Measurements from ENCODE around the gene RRAGC. TPM values are rescaled to one million over a fixed set of nuclear protein-coding genes. Genes with fewer than 3 reads are reported as not detected.

RRAGC gene
- total and polyA plus RNA-seq, 2 of the 13 experiments (the other 11 are each of a cell fraction or from before 2014, with no cell fraction given) = 7.6 to 8.0 TPM

DNA sequence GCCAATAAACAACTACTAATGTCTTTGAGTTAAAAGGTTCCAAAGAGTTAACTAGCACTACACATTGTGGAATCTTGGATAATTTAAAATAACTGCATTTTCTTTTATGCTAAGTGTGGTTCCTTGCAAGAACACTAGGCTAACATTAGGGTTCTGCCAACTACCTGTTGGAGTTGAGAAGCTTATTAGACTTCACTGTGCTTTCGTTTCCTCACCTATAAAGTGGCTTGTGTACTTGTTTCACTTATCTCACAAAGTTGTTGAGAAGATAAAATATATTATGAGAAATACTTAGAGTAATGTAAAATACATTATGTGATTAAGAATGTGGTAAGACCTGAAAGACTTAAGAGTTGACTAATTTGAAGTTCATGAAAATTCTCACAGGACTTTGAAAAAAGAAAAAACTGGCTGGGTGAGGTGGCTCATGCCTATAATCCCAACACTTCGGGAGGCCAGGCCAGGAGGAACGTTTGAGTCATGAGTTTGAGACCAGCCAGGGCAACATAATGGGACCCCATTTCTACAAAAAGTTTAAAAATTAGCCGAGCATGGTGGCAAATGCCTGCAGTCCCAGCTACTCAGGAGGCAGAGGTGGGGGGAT lies 5.6 kb upstream of the RRAGC start:
- H3K36me3 ChIP-seq (replicated peaks in 1 of 2; ENCODE audit: control insufficient read depth in 1 of 2, insufficient read depth in 2 of 2, low read length in 2 of 2) = no peaks in the 10 kb centered on the region; a peak in 1 of 5 replicates
- H4K20me1 ChIP-seq (ENCODE audit: insufficient read depth, low read length) = no peaks in the 10 kb centered on the region
- no peak overlapping the region for H3K4me2 ChIP-seq (ENCODE audit: low read depth, low read length)
- TF ChIP-seq KLF11 (CRISPR knock-in tag; IDR thresholded peaks at IDR 0.05) (no peak), TBP (CRISPR knock-in tag; IDR thresholded peaks at IDR 0.05) (no peak), SUZ12 (IDR thresholded peaks at IDR 0.05; ENCODE audit: low read depth, low read length) (no peak), NCOA5 (CRISPR knock-in tag; IDR thresholded peaks at IDR 0.05) (no peak), HNRNPL (IDR thresholded peaks at IDR 0.05; ENCODE audit: low read depth, low read length) (no peak)
- ChIA-PET POLR2A (no interaction called here), CTCF (ENCODE audit: low intra/inter-chr PET ratio, low total read pairs) (no interaction called here)
- H3K9ac ChIP-seq (ENCODE audit: insufficient read depth, low read depth, low read length) = no peak overlapping the region
- ATAC-seq (no peak), FAIRE-seq (no peak), DNase-seq (ENCODE audit: low spot score) (no peak)
- H3K27me3 ChIP-seq (ENCODE audit: control insufficient read depth in 1 of 2, insufficient read depth in 2 of 2, low read length in 2 of 2) = no peaks in the 10 kb centered on the region; a peak in 1 of 5 replicates
- no peak overlapping the region for H3K27ac ChIP-seq (ENCODE audit: extremely low read length, insufficient read depth, low read length)
- in situ Hi-C loops (cut with HindIII; ENCODE audit: extremely low pct_ligation_motif_present, low pct_unique_long_range_greater_than_20kb) = no loop called here
- no TSS peak for BruUV-seq (replicated peaks)
- H3K4me3 ChIP-seq (replicated peaks in 1 of 3; ENCODE audit: insufficient read depth in 1 of 3, low read depth in 2 of 3, low read length in 3 of 3) = no peak overlapping the region
- H3K9me3 ChIP-seq (ENCODE audit: low read length) = no peaks in the 10 kb centered on the region
- H2AFZ ChIP-seq (ENCODE audit: low read length) = no peak overlapping the region
- H3K79me2 ChIP-seq (ENCODE audit: insufficient read depth, low read length) = peaks cover 14% of the 10 kb centered on the region
- whole genome bisulfite sequencing (ENCODE audit: low lambda C conversion rate) = 88% methylated on average over 4 of the region's 4 CpGs
- peaks cover 39% of the 10 kb centered on the region for H3K4me1 ChIP-seq (ENCODE audit: insufficient read depth, low read length)
- intact Hi-C loops (cut with micrococcal nuclease; ENCODE audit: unreplicated experiment) = no loop called here

GRCh38 chr1:38860454-38860795 lies 853 bp upstream of the RRAGC start:
- H3K9ac ChIP-seq (ENCODE audit: insufficient read depth, low read depth, low read length) = peak overlapping the region; percentile 69
- 4% methylated on average over 6 of the region's 6 CpGs for WGBS (ENCODE audit: low lambda C conversion rate)
- peak overlapping the region; percentile 83 for H3K4me2 ChIP-seq (ENCODE audit: low read depth, low read length)
- peaks cover 59% of the 10 kb centered on the region for H3K4me1 ChIP-seq (ENCODE audit: insufficient read depth, low read length)
- H3K27ac ChIP-seq (ENCODE audit: extremely low read length, insufficient read depth, low read length) = peak overlapping the region; percentile 48
- ChIA-PET CTCF (ENCODE audit: low intra/inter-chr PET ratio, low total read pairs) (no interaction called here), POLR2A (interaction anchor here (1.0 kb wide), 1 partner anchor 11 kb away, joined by 3 read pairs; no protein-coding TSS in a partner anchor)
- H3K36me3 ChIP-seq (replicated peaks in 1 of 2; ENCODE audit: control insufficient read depth in 1 of 2, insufficient read depth in 2 of 2, low read length in 2 of 2) = peaks cover 2 to 6% of the 10 kb centered on the region in 2 experiments
- intact Hi-C loops (cut with micrococcal nuclease; ENCODE audit: unreplicated experiment) (loop anchor here (5.0 kb wide), 1 partner anchor 717 kb away; the partner anchor contains the start of gene PABPC4), in situ Hi-C loops (cut with HindIII; ENCODE audit: extremely low pct_ligation_motif_present, low pct_unique_long_range_greater_than_20kb) (no loop called here)
- H2AFZ ChIP-seq (ENCODE audit: low read length) = peak overlapping the region; percentile 52
- DNase-seq (ENCODE audit: low spot score) (peak; percentile 26), ATAC-seq (no peak), FAIRE-seq (no peak)
- no peaks in the 10 kb centered on the region; a peak in 1 of 5 replicates for H3K27me3 ChIP-seq (ENCODE audit: control insufficient read depth in 1 of 2, insufficient read depth in 2 of 2, low read length in 2 of 2)
- TSS peak; percentile 70 for BruUV-seq (replicated peaks)
- H3K4me3 ChIP-seq (replicated peaks in 1 of 3; ENCODE audit: insufficient read depth in 1 of 3, low read depth in 2 of 3, low read length in 3 of 3) = peak overlapping the region; percentile 62 to 97 (median 77)
- H4K20me1 ChIP-seq (ENCODE audit: insufficient read depth, low read length) = no peaks in the 10 kb centered on the region
- peaks cover 45% of the 10 kb centered on the region for H3K79me2 ChIP-seq (ENCODE audit: insufficient read depth, low read length)
- H3K9me3 ChIP-seq (ENCODE audit: low read length) = no peaks in the 10 kb centered on the region
- 0 out of 2 replicates have a peak, but pooled peaks have one; percentile 6 for TF ChIP-seq PHF21A (CRISPR knock-in tag; IDR thresholded peaks at IDR 0.05)
- TF ChIP-seq ZNF546 (CRISPR knock-in tag; conservative IDR thresholded peaks at IDR 0.05) = 0 out of 2 replicates have a peak, but pooled peaks have one; percentile 18
- TF ChIP-seq, protein P1, sequence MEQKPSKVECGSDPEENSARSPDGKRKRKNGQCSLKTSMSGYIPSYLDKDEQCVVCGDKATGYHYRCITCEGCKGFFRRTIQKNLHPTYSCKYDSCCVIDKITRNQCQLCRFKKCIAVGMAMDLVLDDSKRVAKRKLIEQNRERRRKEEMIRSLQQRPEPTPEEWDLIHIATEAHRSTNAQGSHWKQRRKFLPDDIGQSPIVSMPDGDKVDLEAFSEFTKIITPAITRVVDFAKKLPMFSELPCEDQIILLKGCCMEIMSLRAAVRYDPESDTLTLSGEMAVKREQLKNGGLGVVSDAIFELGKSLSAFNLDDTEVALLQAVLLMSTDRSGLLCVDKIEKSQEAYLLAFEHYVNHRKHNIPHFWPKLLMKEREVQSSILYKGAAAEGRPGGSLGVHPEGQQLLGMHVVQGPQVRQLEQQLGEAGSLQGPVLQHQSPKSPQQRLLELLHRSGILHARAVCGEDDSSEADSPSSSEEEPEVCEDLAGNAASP (CRISPR knock-in tag; IDR thresholded peaks at IDR 0.05; ENCODE audit: borderline replicate concordance) = 0 out of 2 replicates have a peak, but pooled peaks have one; percentile 2
- no peak for TF ChIP-seq DNMT3B (CRISPR knock-in tag; conservative IDR thresholded peaks at IDR 0.05)
- TF ChIP-seq, protein P2, sequence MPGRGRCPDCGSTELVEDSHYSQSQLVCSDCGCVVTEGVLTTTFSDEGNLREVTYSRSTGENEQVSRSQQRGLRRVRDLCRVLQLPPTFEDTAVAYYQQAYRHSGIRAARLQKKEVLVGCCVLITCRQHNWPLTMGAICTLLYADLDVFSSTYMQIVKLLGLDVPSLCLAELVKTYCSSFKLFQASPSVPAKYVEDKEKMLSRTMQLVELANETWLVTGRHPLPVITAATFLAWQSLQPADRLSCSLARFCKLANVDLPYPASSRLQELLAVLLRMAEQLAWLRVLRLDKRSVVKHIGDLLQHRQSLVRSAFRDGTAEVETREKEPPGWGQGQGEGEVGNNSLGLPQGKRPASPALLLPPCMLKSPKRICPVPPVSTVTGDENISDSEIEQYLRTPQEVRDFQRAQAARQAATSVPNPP (CRISPR knock-in tag; IDR thresholded peaks at IDR 0.05) = 0 out of 2 replicates have a peak, but pooled peaks have one; percentile 1
- TF ChIP-seq, protein P3, sequence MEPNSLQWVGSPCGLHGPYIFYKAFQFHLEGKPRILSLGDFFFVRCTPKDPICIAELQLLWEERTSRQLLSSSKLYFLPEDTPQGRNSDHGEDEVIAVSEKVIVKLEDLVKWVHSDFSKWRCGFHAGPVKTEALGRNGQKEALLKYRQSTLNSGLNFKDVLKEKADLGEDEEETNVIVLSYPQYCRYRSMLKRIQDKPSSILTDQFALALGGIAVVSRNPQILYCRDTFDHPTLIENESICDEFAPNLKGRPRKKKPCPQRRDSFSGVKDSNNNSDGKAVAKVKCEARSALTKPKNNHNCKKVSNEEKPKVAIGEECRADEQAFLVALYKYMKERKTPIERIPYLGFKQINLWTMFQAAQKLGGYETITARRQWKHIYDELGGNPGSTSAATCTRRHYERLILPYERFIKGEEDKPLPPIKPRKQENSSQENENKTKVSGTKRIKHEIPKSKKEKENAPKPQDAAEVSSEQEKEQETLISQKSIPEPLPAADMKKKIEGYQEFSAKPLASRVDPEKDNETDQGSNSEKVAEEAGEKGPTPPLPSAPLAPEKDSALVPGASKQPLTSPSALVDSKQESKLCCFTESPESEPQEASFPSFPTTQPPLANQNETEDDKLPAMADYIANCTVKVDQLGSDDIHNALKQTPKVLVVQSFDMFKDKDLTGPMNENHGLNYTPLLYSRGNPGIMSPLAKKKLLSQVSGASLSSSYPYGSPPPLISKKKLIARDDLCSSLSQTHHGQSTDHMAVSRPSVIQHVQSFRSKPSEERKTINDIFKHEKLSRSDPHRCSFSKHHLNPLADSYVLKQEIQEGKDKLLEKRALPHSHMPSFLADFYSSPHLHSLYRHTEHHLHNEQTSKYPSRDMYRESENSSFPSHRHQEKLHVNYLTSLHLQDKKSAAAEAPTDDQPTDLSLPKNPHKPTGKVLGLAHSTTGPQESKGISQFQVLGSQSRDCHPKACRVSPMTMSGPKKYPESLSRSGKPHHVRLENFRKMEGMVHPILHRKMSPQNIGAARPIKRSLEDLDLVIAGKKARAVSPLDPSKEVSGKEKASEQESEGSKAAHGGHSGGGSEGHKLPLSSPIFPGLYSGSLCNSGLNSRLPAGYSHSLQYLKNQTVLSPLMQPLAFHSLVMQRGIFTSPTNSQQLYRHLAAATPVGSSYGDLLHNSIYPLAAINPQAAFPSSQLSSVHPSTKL (CRISPR knock-in tag; IDR thresholded peaks at IDR 0.05) = 0 out of 2 replicates have a peak, but pooled peaks have one; percentile 2
- no peak for TF ChIP-seq CHCHD3 (CRISPR knock-in tag; IDR thresholded peaks at IDR 0.05)
- TF ChIP-seq ZNF33B (CRISPR knock-in tag; IDR thresholded peaks at IDR 0.05) = no peak
